OCI-LY1 (cell line): Measurements from ENCODE around the gene MCTP1.

ENCODE experiments used
- EZH2 ChIP-seq: fragments of 200-600 bp; sonication (generic), shearing (Covaris generic); IDR thresholded peaks from 2 replicates; pipeline ENCODE4 v1.8.0; 2017; ENCODE audit warnings: borderline replicate concordance, mixed run types, mild to moderate bottlenecking, antibody characterized with exemption, low read length, moderate library complexity, mixed read lengths
- TF ChIP-seq, protein P1 (sequence below): fragments of 200-600 bp; sonication (generic), shearing (Covaris generic); IDR thresholded peaks from 2 replicates; pipeline ENCODE4 v1.5.1; 2017; ENCODE audit warnings: mild to moderate bottlenecking, antibody characterized with exemption, low read length, moderate library complexity, mixed read lengths

DNA sequence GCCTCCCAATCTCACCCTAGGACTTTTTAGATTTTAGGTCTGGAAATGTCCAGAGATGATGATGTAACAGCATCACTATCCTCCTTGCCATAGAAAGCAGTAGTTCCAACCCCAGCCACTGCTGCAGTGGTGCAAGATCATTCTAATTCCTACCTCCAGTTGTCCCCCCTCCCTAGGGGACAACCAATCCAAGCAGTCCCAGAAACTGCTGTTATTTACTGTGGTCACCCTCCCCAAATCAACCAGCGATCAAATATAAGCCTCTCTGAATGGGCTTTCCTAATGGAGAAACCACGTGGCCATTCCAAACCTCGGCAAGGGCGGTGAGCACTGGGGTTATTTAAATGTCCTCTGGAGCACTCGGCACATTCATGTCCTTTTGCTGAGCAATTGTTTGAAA lies 506.6 kb downstream of the MCTP1 start:
- TF ChIP-seq, protein P1, sequence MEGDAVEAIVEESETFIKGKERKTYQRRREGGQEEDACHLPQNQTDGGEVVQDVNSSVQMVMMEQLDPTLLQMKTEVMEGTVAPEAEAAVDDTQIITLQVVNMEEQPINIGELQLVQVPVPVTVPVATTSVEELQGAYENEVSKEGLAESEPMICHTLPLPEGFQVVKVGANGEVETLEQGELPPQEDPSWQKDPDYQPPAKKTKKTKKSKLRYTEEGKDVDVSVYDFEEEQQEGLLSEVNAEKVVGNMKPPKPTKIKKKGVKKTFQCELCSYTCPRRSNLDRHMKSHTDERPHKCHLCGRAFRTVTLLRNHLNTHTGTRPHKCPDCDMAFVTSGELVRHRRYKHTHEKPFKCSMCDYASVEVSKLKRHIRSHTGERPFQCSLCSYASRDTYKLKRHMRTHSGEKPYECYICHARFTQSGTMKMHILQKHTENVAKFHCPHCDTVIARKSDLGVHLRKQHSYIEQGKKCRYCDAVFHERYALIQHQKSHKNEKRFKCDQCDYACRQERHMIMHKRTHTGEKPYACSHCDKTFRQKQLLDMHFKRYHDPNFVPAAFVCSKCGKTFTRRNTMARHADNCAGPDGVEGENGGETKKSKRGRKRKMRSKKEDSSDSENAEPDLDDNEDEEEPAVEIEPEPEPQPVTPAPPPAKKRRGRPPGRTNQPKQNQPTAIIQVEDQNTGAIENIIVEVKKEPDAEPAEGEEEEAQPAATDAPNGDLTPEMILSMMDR: no peak
- no peak for TF ChIP-seq EZH2
